GM12878 (cell line): ENCODE data around the gene GRN. TPM values are rescaled to one million over a fixed set of nuclear protein-coding genes. Genes with fewer than 3 reads are reported as not detected.
A peak's percentile ranks its signal among the peaks of the same experiment; 100 is the strongest.

Experiments
- ATAC-seq: fragments of 200-7000 bp; cut with Tn5 transposase; 3 replicates; pipeline ENCODE4 v1.9.1; 2020; ENCODE audit warnings: mild to moderate bottlenecking, moderate library complexity
- BruUV-seq: library from RNA; stranded (reverse); fragments of 400-500 nt; replicated peaks from 2 replicates; lab custom pipeline; 2021; lab: Mats Ljungman, UMichigan
- CTCF ChIA-PET: fragments of 300-600 bp; sonication (Branson Sonifier 250); formaldehyde crosslinking; extraction: SDS; loops from one replicate; lab custom pipeline; 2021; ENCODE audit warnings: inconsistent platforms; lab: Yijun Ruan, JAX
- POLR2A ChIA-PET: fragments of 350-600 bp; formaldehyde crosslinking; extraction: SDS; loops from one replicate; lab custom pipeline; 2021; ENCODE audit warnings: inconsistent platforms; lab: Charles Lee
- RAD21 ChIA-PET: fragments of 300-600 bp; sonication (Branson Sonifier 250); formaldehyde crosslinking; loops from one replicate; lab custom pipeline; 2023; ENCODE audit warnings: antibody characterized with exemption; ENCODE audit not compliant: unreplicated experiment; lab: Charles Lee
- SMC1A ChIA-PET: fragments of 300-600 bp; sonication (Branson Sonifier 250); formaldehyde crosslinking; loops from one replicate; lab custom pipeline; 2023; ENCODE audit not compliant: unreplicated experiment, uncharacterized antibody; lab: Charles Lee
- DNase-seq: peaks from one replicate; pipeline ENCODE4 v3.0.0-alpha.2; 2011; ENCODE audit warnings: low read depth, low spot score
- FAIRE-seq: peaks from 3 replicates; lab custom pipeline; 2011; peaks lifted over from hg19 to GRCh38; lab: Jason Lieb, UNC
- H2AFZ ChIP-seq: 2 replicates; pipeline ENCODE4 v1.6.0; 2011; ENCODE audit warnings: low read depth, low read length, control low read depth; ENCODE audit not compliant: control insufficient read depth
- H3K27ac ChIP-seq: 2 replicates; pipeline ENCODE4 v1.5.1; 2011; ENCODE audit warnings: control low read depth; ENCODE audit not compliant: control insufficient read depth, insufficient read depth
- H3K27me3 ChIP-seq, 2 experiments: replicated peaks in 1 of 2; 2 replicates each; pipeline versions ENCODE4 v1.6.0 to v1.6.1; 2011; ENCODE audit warnings: low read length in 1 of 2; ENCODE audit not compliant: control insufficient read depth in 2 of 2, insufficient read depth in 2 of 2
- H3K36me3 ChIP-seq, 2 experiments: 2 replicates each; pipeline ENCODE4 v1.5.1; 2011; ENCODE audit warnings: low read length in 1 of 2; ENCODE audit not compliant: control insufficient read depth in 2 of 2, insufficient read depth in 2 of 2
- H3K4me1 ChIP-seq: 2 replicates; pipeline ENCODE4 v1.6.1; 2011; ENCODE audit warnings: mild to moderate bottlenecking, low read length, moderate library complexity, mixed read lengths; ENCODE audit not compliant: control insufficient read depth, insufficient read depth
- H3K4me2 ChIP-seq: 2 replicates; pipeline ENCODE4 v1.6.0; 2011; ENCODE audit warnings: control low read depth; ENCODE audit not compliant: control insufficient read depth, insufficient read depth
- H3K4me3 ChIP-seq: fragments of 200-600 bp; sonication (generic); 2 replicates; pipeline ENCODE4 v1.5.1; 2016
- H3K79me2 ChIP-seq: 2 replicates; pipeline ENCODE4 v1.6.0; 2011; ENCODE audit warnings: low read length; ENCODE audit not compliant: control insufficient read depth, insufficient read depth
- H3K9ac ChIP-seq: 2 replicates; pipeline ENCODE4 v1.8.0; 2011; ENCODE audit warnings: low read length, control low read depth, mixed read lengths; ENCODE audit not compliant: control insufficient read depth, insufficient read depth
- H3K9me3 ChIP-seq: replicated peaks from 3 replicates; pipeline ENCODE4 v1.5.1; 2011; ENCODE audit warnings: mild to moderate bottlenecking, low read length; ENCODE audit not compliant: control insufficient read depth, insufficient read depth
- H4K20me1 ChIP-seq: 2 replicates; pipeline ENCODE4 v1.6.0; 2011; ENCODE audit not compliant: control insufficient read depth, insufficient read depth
- HDAC6 ChIP-seq: fragments of 200-600 bp; sonication (generic); IDR thresholded peaks from one replicate; pipeline ENCODE4 v1.8.0; 2017; ENCODE audit warnings: antibody characterized with exemption; ENCODE audit not compliant: unreplicated experiment
- MEF2A ChIP-seq: IDR thresholded peaks from 2 replicates; pipeline ENCODE4 v1.6.1; 2011; ENCODE audit warnings: low read depth, mild to moderate bottlenecking, low read length, moderate library complexity; ENCODE audit not compliant: insufficient read depth
- PRDM15 ChIP-seq: fragments of 450-650 bp; formaldehyde crosslinking; IDR thresholded peaks from 2 replicates; pipeline ENCODE4 v1.4.0; 2020; ENCODE audit warnings: mild to moderate bottlenecking, moderate library complexity
- STAT1 ChIP-seq: fragments of 450-650 bp; conservative IDR thresholded peaks from 2 replicates; pipeline ENCODE4 v1.6.1; 2014; ENCODE audit warnings: antibody characterized with exemption, mild to moderate bottlenecking
- STAT3 ChIP-seq: IDR thresholded peaks from 2 replicates; pipeline ENCODE4 v1.6.1; 2011; ENCODE audit warnings: low read depth, low read length, improper control_type of control experiment
- USF1 ChIP-seq: IDR thresholded peaks from 2 replicates; pipeline ENCODE4 v1.6.1; 2011; ENCODE audit warnings: borderline replicate concordance, low read depth, mild to moderate bottlenecking, moderate library complexity, mixed read lengths, low read length; ENCODE audit not compliant: insufficient read depth; ENCODE audit errors: extremely low read length
- WGBS: methylation state at CpG from one replicate; pipeline ENCODE4 v1.1.6; 2016; ENCODE audit warnings: low lambda C conversion rate; ENCODE audit not compliant: insufficient replicate concordance, insufficient coverage; ENCODE audit errors: missing lambda C conversion rate; 5-methylcytosine and 5-hydroxymethylcytosine counted together
- in situ Hi-C: fragments of 300-500 bp; cut with MboI; formaldehyde crosslinking; loops from 9 replicates; pipeline ENCODE4 v1.14.3; 2018; ENCODE audit warnings: mixed read lengths
- intact Hi-C: fragments of 100-400 bp; cut with micrococcal nuclease; formaldehyde crosslinking; loops from one replicate; pipeline ENCODE4 v1.14.2; 2022; ENCODE audit not compliant: unreplicated experiment
- polyA plus RNA-seq, 11 experiments: library from polyadenylated mRNA; depleted of rRNA in 4 of 11; unstranded in 6 of 11; stranded (reverse) in 5 of 11; fragments of >200 nt; fragmentation: Nextera tagmentation in 4 of 11; fragmentation: Illumina TruSeq in 1 of 11; extraction: Ambion mirVana in 4 of 11; extraction: Trizol in 1 of 11; gene quantifications; 1 replicate in 1 of 11; 2 replicates in 10 of 11; pipeline versions ENCODE4 v1.2.1 to v1.2.3, GENCODE V29; 2011 to 2016; ENCODE audit warnings: inconsistent platforms in 2 of 11, missing spikeins in 2 of 11, low read depth in 1 of 11
- total RNA-seq, 4 experiments: library from RNA; depleted of rRNA in 3 of 4; stranded (reverse); fragments of >200 nt in 3 of 4; fragmentation: Illumina TruSeq in 1 of 4; extraction: Trizol in 1 of 4; gene quantifications; 2 replicates each; pipeline versions ENCODE4 v1.2.1 to v1.2.3, GENCODE V29; 2013 to 2021

GRN gene
- total and polyA plus RNA-seq, 10 of the 15 experiments (the other 5 are each of a cell fraction or from before 2014, with no cell fraction given): 22.3 to 389 (median 139) TPM

GRCh38 chr17:44314524-44314868 is 30.6 kb upstream of the GRN start:
- peaks cover 4 to 14% of the 10 kb centered on the region in 2 experiments; a peak in 3 of 4 replicates for H3K27me3 ChIP-seq
- no peak for DNase-seq
- no peak overlapping the region for H3K27ac ChIP-seq
- ATAC-seq: no peak
- H3K4me3 ChIP-seq: no peak overlapping the region
- intact Hi-C loops: no loop called here
- H3K4me2 ChIP-seq: no peak overlapping the region
- H3K9me3 ChIP-seq: no peaks in the 10 kb centered on the region
- no peak for TF ChIP-seq MEF2A
- H3K79me2 ChIP-seq: no peaks in the 10 kb centered on the region
- ChIA-PET SMC1A (no interaction called here), CTCF (no interaction called here), POLR2A (interaction anchor here (0.5 kb wide), 1 partner anchor 35 kb away, joined by 3 read pairs; no protein-coding TSS in a partner anchor), RAD21 (no interaction called here)
- no peak for FAIRE-seq
- no peak overlapping the region for H2AFZ ChIP-seq
- no peak overlapping the region for H3K9ac ChIP-seq
- WGBS: 36% methylated on average over 6 of the region's 11 CpGs
- BruUV-seq: no TSS peak
- H4K20me1 ChIP-seq: 0 out of 2 replicates have a peak, but pooled peaks cover 2% of the 10 kb centered on the region
- in situ Hi-C loops: no loop called here
- no peaks in the 10 kb centered on the region; a peak in 2 of 4 replicates for H3K36me3 ChIP-seq
- H3K4me1 ChIP-seq: peaks cover 14% of the 10 kb centered on the region

GRCh38 chr17:44314869-44315661 is 30.0 kb upstream of the GRN start:
- DNase-seq (no peak), FAIRE-seq (peak; percentile 65), ATAC-seq (peak; percentile 59)
- POLR2A ChIA-PET: interaction anchor here (0.5 kb wide), 1 partner anchor 36 kb away, joined by 3 read pairs; no protein-coding TSS in a partner anchor
- no TSS peak for BruUV-seq
- no peak overlapping the region for H3K9ac ChIP-seq
- H3K9me3 ChIP-seq: no peaks in the 10 kb centered on the region
- RAD21 ChIA-PET: no interaction called here
- WGBS: 7% methylated on average over 37 of the region's 81 CpGs
- in situ Hi-C loops (no loop called here), intact Hi-C loops (no loop called here)
- 0 out of 2 replicates have a peak, but pooled peaks cover 2% of the 10 kb centered on the region for H4K20me1 ChIP-seq
- H3K27me3 ChIP-seq: peaks cover 4 to 14% of the 10 kb centered on the region in 2 experiments; a peak in 3 of 4 replicates
- H3K4me1 ChIP-seq: peaks cover 14% of the 10 kb centered on the region
- no peaks in the 10 kb centered on the region for H3K79me2 ChIP-seq
- peak overlapping the region; percentile 44; the same call in 1 of the 2 replicates for H3K4me3 ChIP-seq
- no peak for TF ChIP-seq PRDM15 (CRISPR knock-in tag)
- no peak for TF ChIP-seq STAT1
- TF ChIP-seq HDAC6: no peak
- TF ChIP-seq USF1: no peak
- no peak for TF ChIP-seq STAT3
- CTCF ChIA-PET: no interaction called here
- SMC1A ChIA-PET: no interaction called here
- H3K27ac ChIP-seq: no peak overlapping the region
- peak overlapping the region; percentile 70 for H3K4me2 ChIP-seq
- peak overlapping the region; percentile 61 for H2AFZ ChIP-seq
- peaks cover 0 to 5% of the 10 kb centered on the region in 2 experiments; a peak in 3 of 4 replicates for H3K36me3 ChIP-seq
